Measurements from ENCODE around the gene HGFAC. TPM values are rescaled to one million over a fixed set of nuclear protein-coding genes. Genes with fewer than 3 reads are reported as not detected.

The HGFAC gene
- total RNA-seq, 1 experiment from 2014 or later, result 1.3 TPM

DNA sequence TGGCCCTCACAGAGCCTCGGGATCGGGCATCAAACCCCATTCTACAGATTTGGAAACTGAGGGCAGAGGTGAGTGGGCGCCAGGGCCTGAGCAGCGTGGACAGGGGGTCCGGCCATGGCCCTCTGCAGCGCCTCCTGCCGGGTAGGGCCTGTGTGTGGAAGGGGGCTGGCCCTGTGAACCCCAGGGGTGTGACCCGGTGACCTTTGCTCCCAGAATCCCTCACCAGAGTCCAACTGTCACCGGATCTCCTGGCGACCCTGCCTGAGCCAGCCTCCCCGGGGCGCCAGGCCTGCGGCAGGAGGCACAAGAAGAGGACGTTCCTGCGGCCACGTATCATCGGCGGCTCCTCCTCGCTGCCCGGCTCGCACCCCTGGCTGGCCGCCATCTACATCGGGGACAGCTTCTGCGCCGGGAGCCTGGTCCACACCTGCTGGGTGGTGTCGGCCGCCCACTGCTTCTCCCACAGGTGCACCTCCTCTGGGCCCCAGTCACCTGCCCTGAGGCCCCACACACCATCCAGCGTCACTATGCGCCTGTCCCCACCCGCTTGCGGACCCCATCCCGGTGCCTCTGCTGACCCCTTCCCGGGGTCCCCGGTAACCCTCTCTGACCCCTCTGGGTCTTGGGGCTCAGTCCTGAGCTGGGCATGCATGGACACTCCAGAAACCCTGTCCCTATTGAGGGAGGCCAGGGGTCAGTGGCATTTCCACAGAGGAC, 4.2 kb downstream of the HGFAC start:
- Histone ChIP-seq H3K9me2 (ENCODE audit: insufficient read depth) (no peaks in the 10 kb centered on the region), H3K4me2 (no peak overlapping the region), H3K36me3 (ENCODE audit: low read depth) (no peaks in the 10 kb centered on the region), H3K27me3 (ENCODE audit: insufficient read depth, low read depth) (no peaks in the 10 kb centered on the region), H4K20me1 (ENCODE audit: insufficient read depth) (no peaks in the 10 kb centered on the region), H3K4me3 (no peak overlapping the region), H2AFZ (no peak overlapping the region), H3K9me3 (ENCODE audit: insufficient read depth, low read depth) (no peaks in the 10 kb centered on the region), H3K79me2 (ENCODE audit: low read depth) (no peaks in the 10 kb centered on the region), H3K27ac (no peak overlapping the region), H3F3A (ENCODE audit: insufficient read depth, low read depth) (no peaks in the 10 kb centered on the region), H3K4me1 (replicated peaks; ENCODE audit: insufficient read depth) (no peaks in the 10 kb centered on the region)
- no peak for DNase-seq
- BruUV-seq (replicated peaks), result no TSS peak
- intact Hi-C loops (cut with micrococcal nuclease; ENCODE audit: unreplicated experiment), result loop anchor here (2.0 kb wide), 1 partner anchor 35 kb away; no protein-coding TSS in a partner anchor
- ChIA-PET POLR2A (ENCODE audit: unreplicated experiment) (interaction anchor here (0.6 kb wide), 1 partner anchor 76 kb away, joined by 3 read pairs; no protein-coding TSS in a partner anchor), CTCF (no interaction called here)
- TF ChIP-seq EZH2 (IDR thresholded peaks at IDR 0.05; ENCODE audit: low read depth), result no peak
- TF ChIP-seq CTCF (conservative IDR thresholded peaks at IDR 0.05), result no peak

DNA sequence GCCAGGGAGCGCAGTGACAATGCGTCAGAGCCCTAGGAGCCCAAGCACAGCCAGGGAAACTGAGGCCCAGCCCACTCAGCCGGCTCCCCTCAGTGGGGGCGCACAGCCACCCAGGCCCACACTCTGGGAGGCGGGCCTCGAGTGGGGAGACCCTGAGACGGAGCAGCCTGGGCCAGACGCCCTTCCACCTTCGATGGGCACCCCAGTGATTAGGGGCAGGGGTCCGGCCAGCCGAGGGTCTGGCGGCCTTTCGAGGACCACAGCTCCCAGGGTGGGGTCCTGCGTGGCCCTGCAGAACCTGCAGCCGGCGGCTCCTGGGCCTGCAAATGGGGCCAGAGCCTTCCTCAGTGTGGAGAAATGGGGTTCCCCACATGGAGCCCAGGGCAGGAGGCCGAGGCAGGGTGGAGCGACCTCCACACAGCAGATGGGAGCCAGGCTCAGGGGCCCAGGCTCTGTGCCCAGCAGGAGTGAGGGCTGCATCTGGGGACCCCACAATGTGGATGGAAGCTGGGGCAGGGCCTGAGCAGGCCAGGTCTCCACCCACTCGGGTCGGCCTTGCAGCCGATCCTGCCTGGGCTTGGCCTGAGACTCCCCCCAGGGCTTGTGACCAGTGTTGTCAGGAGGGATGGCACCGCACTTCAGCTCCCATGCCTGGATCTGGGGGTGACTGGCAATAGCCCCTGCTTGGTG, 5.0 kb downstream of the HGFAC start:
- Histone ChIP-seq H3K27ac (no peak overlapping the region), H3K27me3 (ENCODE audit: insufficient read depth, low read depth) (no peaks in the 10 kb centered on the region), H3K9me3 (ENCODE audit: insufficient read depth, low read depth) (no peaks in the 10 kb centered on the region), H3K9me2 (ENCODE audit: insufficient read depth) (no peaks in the 10 kb centered on the region), H2AFZ (no peak overlapping the region), H4K20me1 (ENCODE audit: insufficient read depth) (no peaks in the 10 kb centered on the region), H3K79me2 (ENCODE audit: low read depth) (no peaks in the 10 kb centered on the region), H3K4me3 (no peak overlapping the region), H3K4me2 (no peak overlapping the region), H3F3A (ENCODE audit: insufficient read depth, low read depth) (peaks cover 3% of the 10 kb centered on the region; the same call in 1 of the 2 replicates), H3K4me1 (replicated peaks; ENCODE audit: insufficient read depth) (peaks cover 4% of the 10 kb centered on the region), H3K36me3 (ENCODE audit: low read depth) (no peaks in the 10 kb centered on the region)
- no peak for TF ChIP-seq EZH2 (IDR thresholded peaks at IDR 0.05; ENCODE audit: low read depth)
- no peak for TF ChIP-seq CTCF (conservative IDR thresholded peaks at IDR 0.05)
- intact Hi-C loops (cut with micrococcal nuclease; ENCODE audit: unreplicated experiment), result no loop called here
- POLR2A ChIA-PET (ENCODE audit: unreplicated experiment), result no interaction called here
- CTCF ChIA-PET, result no interaction called here
- DNase-seq, result no peak
- BruUV-seq (replicated peaks), result no TSS peak

DNA sequence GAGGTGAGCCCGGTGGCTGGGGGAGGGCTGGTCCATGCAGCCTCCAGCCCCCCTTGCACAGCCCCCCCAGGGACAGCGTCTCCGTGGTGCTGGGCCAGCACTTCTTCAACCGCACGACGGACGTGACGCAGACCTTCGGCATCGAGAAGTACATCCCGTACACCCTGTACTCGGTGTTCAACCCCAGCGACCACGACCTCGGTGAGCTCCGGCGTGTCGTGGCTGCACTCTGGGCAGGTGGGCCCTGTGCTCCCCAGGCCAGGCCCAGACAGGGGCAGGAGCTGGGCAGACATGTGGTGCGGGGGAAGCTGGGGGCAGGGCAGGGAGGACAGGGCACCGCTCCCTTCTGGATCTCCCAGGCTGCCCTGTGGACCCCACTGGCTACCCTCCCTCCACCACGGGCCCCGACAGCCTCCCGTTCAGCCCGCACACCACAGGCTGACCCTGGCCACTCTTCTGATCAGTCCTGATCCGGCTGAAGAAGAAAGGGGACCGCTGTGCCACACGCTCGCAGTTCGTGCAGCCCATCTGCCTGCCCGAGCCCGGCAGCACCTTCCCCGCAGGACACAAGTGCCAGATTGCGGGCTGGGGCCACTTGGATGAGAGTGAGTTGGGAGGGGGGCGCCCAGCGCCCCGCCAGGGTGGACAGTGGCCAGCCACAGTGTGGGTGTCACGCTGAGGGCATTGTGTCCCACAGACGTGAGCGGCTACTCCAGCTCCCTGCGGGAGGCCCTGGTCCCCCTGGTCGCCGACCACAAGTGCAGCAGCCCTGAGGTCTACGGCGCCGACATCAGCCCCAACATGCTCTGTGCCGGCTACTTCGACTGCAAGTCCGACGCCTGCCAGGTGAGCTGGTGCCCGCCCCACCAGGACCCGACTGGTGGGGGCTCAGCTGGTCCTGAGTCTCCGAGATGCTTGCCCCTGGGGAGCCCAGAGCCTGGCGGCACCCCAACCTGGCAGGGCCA, 5.9 kb downstream of the HGFAC start:
- peaks cover 10% of the 10 kb centered on the region for H3K4me1 ChIP-seq (replicated peaks; ENCODE audit: insufficient read depth)
- DNase-seq, result no peak
- intact Hi-C loops (cut with micrococcal nuclease; ENCODE audit: unreplicated experiment), result no loop called here
- no peaks in the 10 kb centered on the region for H3K9me2 ChIP-seq (ENCODE audit: insufficient read depth)
- H2AFZ ChIP-seq, result no peak overlapping the region
- ChIA-PET CTCF (no interaction called here), POLR2A (ENCODE audit: unreplicated experiment) (no interaction called here)
- no peak for TF ChIP-seq CTCF (conservative IDR thresholded peaks at IDR 0.05)
- TF ChIP-seq EZH2 (IDR thresholded peaks at IDR 0.05; ENCODE audit: low read depth), result no peak
- no peaks in the 10 kb centered on the region for H3K9me3 ChIP-seq (ENCODE audit: insufficient read depth, low read depth)
- no peaks in the 10 kb centered on the region for H3K27me3 ChIP-seq (ENCODE audit: insufficient read depth, low read depth)
- H3K27ac ChIP-seq, result no peak overlapping the region
- no peak overlapping the region for H3K4me3 ChIP-seq
- H3K4me2 ChIP-seq, result no peak overlapping the region
- no peaks in the 10 kb centered on the region for H3K79me2 ChIP-seq (ENCODE audit: low read depth)
- no peaks in the 10 kb centered on the region for H4K20me1 ChIP-seq (ENCODE audit: insufficient read depth)
- peaks cover 4% of the 10 kb centered on the region; the same call in 1 of the 2 replicates for H3F3A ChIP-seq (ENCODE audit: insufficient read depth, low read depth)
- no TSS peak for BruUV-seq (replicated peaks)
- H3K36me3 ChIP-seq (ENCODE audit: low read depth), result no peaks in the 10 kb centered on the region

Data from PC-9 (cell line).